ENCODE data around the gene SH2D2A.
A peak's percentile ranks its signal among the peaks of the same experiment; 100 is the strongest.

SH2D2A gene

DNA sequence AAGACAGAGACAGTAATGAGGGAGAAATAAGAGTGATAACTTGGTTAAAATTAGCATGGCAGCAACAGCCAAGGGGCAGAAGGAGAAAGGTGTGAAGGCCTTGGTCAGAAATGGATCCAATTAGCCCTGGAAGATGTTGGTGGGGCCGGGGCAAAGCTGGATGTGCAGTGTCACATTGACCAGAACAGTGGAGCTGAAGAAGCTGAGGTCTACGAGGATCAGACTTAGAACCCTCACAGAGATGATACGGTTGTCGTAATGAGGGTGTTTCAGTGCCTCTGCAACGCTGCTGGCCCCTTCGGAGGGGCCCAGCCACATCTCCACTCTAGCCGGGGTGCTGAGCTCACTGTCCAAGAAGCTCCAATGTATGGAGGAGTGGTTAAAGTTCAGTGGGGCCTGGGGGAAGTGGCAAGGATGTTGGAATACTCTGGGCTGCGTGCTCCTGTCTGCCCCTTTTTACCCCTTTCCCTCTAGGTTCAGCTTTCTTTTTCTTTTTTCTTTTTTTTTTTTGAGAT lies 14.2 kb downstream of the SH2D2A start:
- no peak for DNase-seq

DNA sequence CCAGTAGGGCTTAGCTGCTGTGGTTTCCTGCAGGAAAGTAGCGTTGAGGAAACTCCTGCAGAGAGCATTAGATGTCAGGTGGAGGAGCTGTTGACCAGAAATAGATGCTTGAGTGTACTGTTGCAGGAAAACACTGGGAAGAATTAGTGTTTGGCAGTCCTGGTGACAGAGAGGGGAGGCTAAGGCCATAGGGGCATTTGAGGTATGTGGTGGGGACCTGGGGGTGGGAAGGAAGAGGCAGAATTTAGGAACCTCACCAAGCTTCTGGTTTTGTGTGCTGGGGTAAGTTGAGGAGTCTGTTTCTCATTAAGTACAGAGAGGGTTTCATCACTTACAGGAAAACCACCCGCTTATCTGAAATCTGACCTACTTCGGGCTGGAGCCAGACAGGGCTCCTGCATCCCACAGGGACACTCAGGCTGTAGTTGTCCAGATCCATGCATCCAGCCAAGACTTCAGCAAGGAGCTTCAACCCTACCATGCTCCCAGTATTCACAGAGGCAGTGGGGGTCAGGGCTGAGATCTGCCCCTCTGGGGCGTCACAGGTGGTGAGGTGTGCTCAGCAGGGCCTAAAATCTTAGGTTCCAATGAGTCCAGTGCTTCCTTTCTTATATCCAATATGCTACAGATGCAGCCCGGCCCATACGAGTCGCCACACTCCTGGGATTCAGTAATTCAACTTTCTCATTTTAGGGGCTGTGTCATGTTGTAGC lies 15.1 kb downstream of the SH2D2A start:
- no peak for DNase-seq

GRCh38 chr1:156797212-156797871 lies 19.3 kb downstream of the SH2D2A start:
- peak; percentile 83 for DNase-seq

DNA sequence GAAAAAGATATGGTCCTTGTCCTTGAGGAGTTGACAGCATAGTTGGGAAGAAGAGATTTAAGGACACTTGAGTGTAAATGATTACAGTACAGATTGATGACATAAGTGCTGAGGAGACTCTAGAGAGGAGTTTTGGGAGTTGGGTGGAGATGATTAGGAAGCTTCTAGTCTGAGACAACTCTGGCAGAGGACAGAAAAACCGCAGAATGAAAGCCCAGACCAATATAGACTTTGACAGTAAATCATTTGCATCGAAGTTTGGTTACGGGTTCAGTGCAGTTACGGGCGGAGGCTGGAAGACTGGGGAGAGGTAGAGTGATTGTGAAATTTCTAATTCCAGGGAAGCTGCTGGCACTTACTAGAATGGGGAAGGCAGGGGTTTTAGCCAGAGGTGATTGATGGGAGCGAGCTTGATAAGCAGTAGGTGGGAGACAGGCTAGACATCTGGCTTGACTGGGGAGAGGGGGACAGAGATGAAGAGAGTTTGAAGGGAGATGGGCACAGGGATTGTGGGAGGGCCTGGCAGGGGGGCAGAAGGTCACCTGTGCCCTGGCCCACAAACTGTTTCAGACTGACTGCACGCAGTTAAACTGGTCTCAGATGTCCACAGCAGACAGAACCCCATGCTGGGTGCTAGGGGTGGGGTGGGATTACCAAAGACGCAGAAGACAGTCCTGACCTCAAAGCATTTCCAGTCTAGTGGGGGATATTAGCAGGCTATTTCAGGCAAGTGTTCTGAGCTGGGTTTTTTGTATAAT lies 20.1 kb downstream of the SH2D2A start:
- peak; percentile 93 for DNase-seq

DNA sequence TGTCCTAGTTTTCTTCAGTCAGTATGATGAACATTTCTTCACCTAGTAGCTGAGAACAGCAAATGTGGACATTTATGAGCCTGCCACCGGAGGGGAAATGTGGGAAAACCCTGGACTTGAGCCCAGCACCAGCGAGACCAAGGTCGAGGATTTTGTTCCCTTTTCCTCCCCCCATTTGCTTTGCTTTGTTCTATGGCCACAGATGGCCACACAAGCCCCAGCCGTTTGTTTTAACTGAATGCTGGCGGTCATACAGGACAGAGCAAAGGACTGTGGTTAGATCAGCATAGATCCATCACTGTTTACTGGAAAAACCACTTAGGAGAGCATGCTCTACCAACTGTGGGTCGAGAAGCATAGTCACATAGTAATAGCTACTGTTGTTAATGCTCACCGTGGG lies 20.9 kb downstream of the SH2D2A start:
- DNase-seq: peak; percentile 86

DNA sequence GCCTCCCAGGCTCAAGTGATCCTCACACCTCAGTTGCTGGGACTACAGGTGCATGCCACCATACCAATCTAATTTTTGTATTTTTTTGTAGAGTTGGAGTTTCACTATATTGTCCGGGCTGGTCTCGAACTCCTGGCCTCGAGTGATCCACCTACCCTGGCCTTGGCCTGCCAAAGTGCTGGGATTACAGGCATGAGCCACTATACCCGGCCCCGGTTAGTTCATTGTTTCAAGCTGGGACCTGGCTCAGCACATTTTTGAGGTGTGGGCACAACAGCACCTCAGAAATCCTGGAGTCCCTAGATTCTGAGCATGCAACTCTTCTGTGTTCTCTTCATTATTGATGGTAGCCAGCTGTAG lies 21.3 kb downstream of the SH2D2A start:
- no peak for DNase-seq

DNA sequence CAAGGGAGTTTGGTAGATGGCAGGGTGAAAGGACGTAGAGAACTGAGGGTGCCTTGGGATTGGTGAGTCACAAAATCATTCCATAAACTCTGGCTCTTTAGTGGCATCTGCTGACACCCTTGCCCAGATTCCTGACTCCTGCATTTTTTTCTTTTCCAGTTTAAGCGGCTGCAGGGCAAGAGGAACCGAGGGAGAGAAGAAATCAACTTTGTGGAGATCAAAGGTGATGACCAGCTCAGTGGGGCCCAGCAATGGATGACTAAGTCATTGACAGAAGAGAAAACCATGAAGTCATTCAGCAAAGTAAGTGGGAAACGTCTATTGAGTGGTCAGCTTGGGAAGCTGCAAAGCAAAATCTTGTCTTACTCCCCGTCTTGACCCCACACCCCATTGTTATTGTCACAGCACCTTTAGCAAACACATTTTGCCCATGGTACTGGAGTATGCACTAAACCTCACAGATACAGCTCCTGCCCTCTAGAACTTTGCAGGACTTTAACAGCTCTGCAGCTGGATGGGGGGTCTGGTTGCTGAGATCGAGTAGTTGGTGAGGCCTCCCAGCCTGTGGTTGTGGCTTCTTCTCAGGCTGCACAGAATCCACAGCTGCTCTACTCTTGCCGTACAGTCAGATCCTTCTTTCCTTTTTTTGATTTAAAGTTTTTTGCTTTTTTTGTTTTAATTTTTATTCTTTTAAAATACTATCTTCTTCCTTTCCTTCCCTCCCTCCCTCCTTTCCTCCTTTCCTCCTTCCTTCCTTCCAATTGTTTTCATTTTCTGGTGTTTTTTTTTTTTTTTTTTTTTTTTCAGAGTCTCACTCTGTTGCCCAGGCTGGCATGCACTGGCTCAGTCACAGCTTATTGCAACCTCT lies 21.9 kb downstream of the SH2D2A start:
- no peak for DNase-seq

- DNase-seq: no peak
These were observed 26.9 kb downstream of the SH2D2A start for GRCh38 chr1:156789621-156790318.

DNA sequence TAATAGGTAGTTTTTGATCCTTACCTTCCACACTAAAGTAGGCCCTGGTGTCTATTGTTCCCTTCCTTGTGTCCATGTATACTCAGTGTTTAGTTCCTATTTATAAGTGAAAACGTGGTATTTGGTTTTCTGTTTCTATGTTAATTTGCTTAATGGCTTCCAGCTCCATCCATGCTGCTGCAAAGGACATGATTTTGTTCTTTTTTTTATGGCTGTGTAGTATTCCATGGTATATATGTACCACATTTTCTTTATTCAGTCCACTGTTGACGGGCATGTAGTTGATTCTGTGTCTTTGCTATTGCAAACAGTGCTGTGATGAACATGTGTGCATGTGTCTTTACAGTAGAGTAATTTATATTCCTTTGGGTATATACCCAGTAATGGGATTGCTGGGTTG lies 28.5 kb downstream of the SH2D2A start:
- no peak for DNase-seq

DNA sequence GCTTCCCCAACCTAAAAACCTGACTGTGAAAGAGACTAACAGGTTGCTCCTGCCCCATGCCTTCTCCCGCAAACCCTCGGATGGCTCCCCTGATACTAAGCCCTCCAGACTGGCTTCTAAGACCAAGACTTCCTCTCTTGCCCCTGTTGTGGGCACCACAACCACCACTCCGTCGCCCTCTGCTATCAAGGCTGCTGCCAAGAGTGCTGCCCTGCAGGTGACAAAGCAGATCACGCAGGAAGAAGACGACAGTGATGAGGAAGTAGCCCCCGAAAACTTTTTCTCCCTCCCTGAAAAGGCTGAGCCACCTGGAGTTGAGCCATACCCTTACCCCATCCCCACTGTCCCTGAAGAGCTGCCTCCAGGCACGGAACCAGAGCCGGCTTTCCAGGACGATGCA lies 30.0 kb downstream of the SH2D2A start:
- DNase-seq: no peak

GRCh38 chr1:156785458-156785857 lies 31.2 kb downstream of the SH2D2A start:
- no peak for DNase-seq

GRCh38 chr1:156781585-156782186 lies 35.0 kb downstream of the SH2D2A start:
- no peak for DNase-seq

- DNase-seq: no peak
These were observed 39.1 kb downstream of the SH2D2A start for GRCh38 chr1:156777573-156777972.

DNA sequence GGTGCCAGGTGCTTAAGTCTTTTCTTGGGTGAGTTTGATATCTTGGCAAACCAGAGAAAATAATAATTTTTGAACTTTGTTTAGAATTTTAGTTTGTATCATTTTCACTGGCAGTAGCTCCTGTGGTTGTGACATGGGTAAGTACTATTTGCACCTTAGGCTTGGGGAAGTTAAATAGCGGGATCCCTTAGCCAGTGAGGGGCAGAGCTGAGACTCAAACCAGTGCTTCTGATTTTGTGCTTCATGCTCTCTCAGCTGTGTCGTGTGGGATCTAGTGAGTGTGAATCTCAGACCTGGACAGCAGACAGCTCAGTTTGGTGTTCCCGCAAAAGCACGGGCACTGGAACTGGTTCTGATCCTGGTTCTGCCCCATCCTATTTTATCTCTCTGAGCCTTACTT lies 39.7 kb downstream of the SH2D2A start:
- DNase-seq: peak; percentile 40

GRCh38 chr1:156775799-156776198 lies 40.8 kb downstream of the SH2D2A start:
- no peak for DNase-seq

- DNase-seq: no peak
These were observed 43.0 kb downstream of the SH2D2A start for GRCh38 chr1:156773607-156774006.

DNA sequence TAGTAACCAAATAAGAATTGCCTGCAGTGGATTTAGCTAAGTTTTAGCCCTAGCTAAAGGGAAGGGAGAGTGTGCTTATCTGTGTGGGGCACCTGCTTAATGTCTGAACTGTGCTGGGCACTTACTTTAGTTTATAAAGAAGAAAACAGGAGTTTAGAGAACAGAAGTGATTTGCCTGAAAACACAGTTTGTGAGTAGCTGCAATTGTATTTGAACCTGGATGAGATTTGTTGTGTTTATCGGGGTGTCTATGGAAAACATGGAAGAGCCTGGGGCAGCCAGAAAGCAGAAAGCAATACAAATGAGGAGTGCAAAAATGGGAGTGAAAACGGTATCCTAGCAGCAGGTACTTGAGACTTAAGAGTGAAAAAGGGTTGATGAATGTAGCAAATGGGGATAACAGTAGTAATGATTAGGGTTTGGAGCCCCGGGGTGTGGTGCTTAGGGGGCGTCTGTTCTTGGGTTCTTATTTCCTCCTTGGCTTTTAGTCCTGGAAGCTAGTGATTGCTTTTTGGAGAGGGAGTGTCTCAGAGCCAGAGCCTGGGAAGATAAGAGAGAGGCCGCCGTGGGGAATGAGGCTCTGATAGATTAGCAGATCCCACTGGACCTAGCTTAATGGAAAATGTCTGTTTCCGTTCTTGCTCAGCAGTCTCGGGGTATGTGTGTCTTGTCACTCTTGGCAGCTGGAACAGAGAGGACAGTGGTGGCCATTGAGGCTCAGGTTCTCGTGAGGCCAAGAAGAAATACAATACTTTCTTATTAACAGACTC lies 43.7 kb downstream of the SH2D2A start:
- DNase-seq: peak; percentile 62

- DNase-seq: no peak
These were observed 44.4 kb downstream of the SH2D2A start for GRCh38 chr1:156772222-156772621.

DNA sequence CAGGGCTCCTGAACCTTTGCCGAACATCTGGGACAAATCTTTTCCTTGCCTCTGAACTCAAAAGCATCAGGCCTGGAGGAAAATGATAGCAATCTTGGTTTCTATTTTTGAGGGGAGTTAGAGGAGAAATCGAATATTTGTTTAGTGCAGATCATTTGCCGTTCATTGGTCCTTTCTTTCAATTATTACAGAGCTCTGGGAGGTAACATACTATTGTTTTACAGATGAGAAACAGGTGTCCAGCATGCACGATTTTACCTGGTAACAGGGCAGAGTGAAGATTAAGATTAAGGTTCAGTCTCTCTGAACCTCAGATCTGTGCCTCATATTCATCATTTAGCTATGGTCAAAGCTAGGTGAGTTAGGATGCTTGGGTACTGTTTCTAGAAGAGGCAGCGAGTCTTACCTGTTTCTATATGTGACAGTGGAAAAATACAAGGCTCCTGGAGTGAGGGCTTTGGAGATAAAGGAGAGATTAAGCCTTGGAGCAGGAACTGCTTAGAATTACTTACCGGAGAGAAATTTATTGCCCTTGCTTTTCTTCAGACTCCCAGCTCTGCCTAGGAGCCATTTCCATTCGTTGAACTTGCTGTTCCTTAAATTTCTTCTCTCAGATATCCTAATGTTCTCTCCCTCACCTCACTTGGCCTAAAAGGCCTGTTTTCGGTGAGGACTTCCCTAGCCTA lies 47.9 kb downstream of the SH2D2A start:
- DNase-seq: no peak

GRCh38 chr1:156767879-156768604 lies 48.6 kb downstream of the SH2D2A start:
- DNase-seq: peak; percentile 52
